Fibroblast of peridontal ligament (primary cell): Measurements from ENCODE around the gene MYL9.
"Not testable (repeated sequence)": the region's sequence is repeated elsewhere in the genome, so short reads cannot be mapped to it uniquely, and the experiment has no call there.

Experiments
- DNase-seq: peaks from one replicate; pipeline ENCODE4 v3.0.0-alpha.2; 2010; ENCODE audit errors: extremely low read depth

Gene MYL9

GRCh38 chr20:36549628-36549941 lies 8.3 kb downstream of the MYL9 start:
- DNase-seq, result no peak

- DNase-seq, result no peak
These were observed 8.8 kb downstream of the MYL9 start for GRCh38 chr20:36549942-36550789.

- no peak for DNase-seq
These were observed 9.5 kb downstream of the MYL9 start for GRCh38 chr20:36550790-36551299.

GRCh38 chr20:36555248-36555647 lies 13.9 kb downstream of the MYL9 start:
- DNase-seq, result no peak

- DNase-seq, result no peak
These were observed 21.4 kb downstream of the MYL9 start for GRCh38 chr20:36562724-36563123.

- no peak for DNase-seq
These were observed 22.1 kb downstream of the MYL9 start for GRCh38 chr20:36563374-36563773.

GRCh38 chr20:36564078-36564725 lies 22.9 kb downstream of the MYL9 start:
- DNase-seq, result not testable (repeated sequence)

- not testable (repeated sequence) for DNase-seq
These were observed 23.4 kb downstream of the MYL9 start for GRCh38 chr20:36564726-36565121.

GRCh38 chr20:36565520-36565919 lies 24.2 kb downstream of the MYL9 start:
- DNase-seq, result no peak

GRCh38 chr20:36569847-36570429 lies 28.6 kb downstream of the MYL9 start:
- peak; percentile 78 for DNase-seq

GRCh38 chr20:36571564-36572504 lies 30.5 kb downstream of the MYL9 start:
- DNase-seq, result no peak

GRCh38 chr20:36572701-36573102 lies 31.4 kb downstream of the MYL9 start:
- DNase-seq, result no peak

GRCh38 chr20:36573103-36573797 lies 31.9 kb downstream of the MYL9 start, which contains the start of gene TGIF2:
TGIF2 (plus strand) TSS chr20:36573597; CDS start chr20:36578775, 5,178 bp downstream.
- peak; percentile 29 for DNase-seq

GRCh38 chr20:36573798-36574365 lies 32.6 kb downstream of the MYL9 start:
- DNase-seq, result no peak

- no peak for DNase-seq
These were observed 33.2 kb downstream of the MYL9 start for GRCh38 chr20:36574366-36575135.

- DNase-seq, result no peak
These were observed 34.7 kb downstream of the MYL9 start for GRCh38 chr20:36576081-36576445.

- no peak for DNase-seq
These were observed 37.2 kb downstream of the MYL9 start for GRCh38 chr20:36578356-36579041.

- DNase-seq, result peak; percentile 59
These were observed 38.8 kb downstream of the MYL9 start for GRCh38 chr20:36579996-36580545.

- DNase-seq, result no peak
These were observed 41.0 kb downstream of the MYL9 start for GRCh38 chr20:36582322-36582721.
